Skeletal muscle tissue (tissue), 4 donors: ENCODE results near the gene PRKCE. TPM values are rescaled to one million over a fixed set of nuclear protein-coding genes. Genes with fewer than 3 reads are reported as not detected.
"Not testable (repeated sequence)": the region's sequence is repeated elsewhere in the genome, so short reads cannot be mapped to it uniquely, and the experiment has no call there.

Experiments used
- H3K27ac ChIP-seq: one replicate; pipeline ENCODE4 v1.7.0; 2013; ENCODE audit warnings: mild to moderate bottlenecking, low read depth, low read length, inconsistent platforms
- H3K27me3 ChIP-seq, 3 donors: one replicate each; pipeline ENCODE4 v1.7.0; 2013; ENCODE audit warnings: low read length in 3 of 3; ENCODE audit not compliant: control insufficient read depth in 3 of 3, insufficient read depth in 3 of 3
- H3K36me3 ChIP-seq, 3 donors: one replicate each; pipeline ENCODE4 v1.7.0; 2013; ENCODE audit warnings: low read length in 3 of 3; ENCODE audit not compliant: control insufficient read depth in 3 of 3, insufficient read depth in 3 of 3
- H3K4me1 ChIP-seq, 3 donors: one replicate each; pipeline ENCODE4 v1.7.0; 2013; ENCODE audit warnings: low read length in 3 of 3, mild to moderate bottlenecking in 3 of 3; ENCODE audit not compliant: control insufficient read depth in 3 of 3, insufficient read depth in 3 of 3
- H3K4me3 ChIP-seq, 3 donors: one replicate each; pipeline ENCODE4 v1.7.0; 2013; ENCODE audit warnings: low read length in 3 of 3
- H3K9ac ChIP-seq, 3 donors: one replicate each; pipeline ENCODE4 v1.7.0; 2013; ENCODE audit warnings: low read length in 3 of 3, mild to moderate bottlenecking in 3 of 3, moderate library complexity in 2 of 3, low read depth in 1 of 3
- H3K9me3 ChIP-seq, 3 donors: one replicate each; pipeline ENCODE4 v1.7.0; 2013; ENCODE audit warnings: low read length in 3 of 3; ENCODE audit not compliant: control insufficient read depth in 3 of 3
- total RNA-seq: library from RNA; depleted of rRNA; stranded (reverse); fragments of >200 nt; gene quantifications from one replicate; pipeline ENCODE4 v1.2.3, GENCODE V29; 2014
- donor health status: Osteomylitis.

PRKCE gene
- total RNA-seq, 1 donor from 2014 or later: 9.4 TPM

- Histone ChIP-seq H3K4me3 (no peak overlapping the region), H3K27me3 (no peaks in the 10 kb centered on the region), H3K9me3 (no peaks in the 10 kb centered on the region), H3K27ac (no peak overlapping the region), H3K36me3 (no peaks in the 10 kb centered on the region), H3K9ac (no peak overlapping the region), H3K4me1 (peaks cover 19 to 23% (median 22%) of the 10 kb centered on the region in 3 donors)
Observed at GRCh38 chr2:45889620-45890370, 238.3 kb downstream of the PRKCE start.

DNA sequence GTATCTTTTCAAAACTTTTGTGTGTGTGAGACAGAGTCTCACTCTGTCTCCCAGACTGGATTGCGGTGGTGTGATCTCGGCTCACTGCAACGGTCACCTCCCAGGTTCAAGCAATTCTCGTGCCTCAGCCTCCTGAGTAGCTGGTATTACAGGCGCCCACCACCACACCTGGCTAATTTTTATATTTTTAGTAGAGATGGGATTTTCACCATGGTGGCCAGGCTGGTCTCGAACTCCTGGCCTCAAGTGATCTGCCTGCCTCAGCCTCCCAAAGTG lies 238.8 kb downstream of the PRKCE start:
- H3K9me3 ChIP-seq, H3K36me3 ChIP-seq, H3K4me3 ChIP-seq, H3K27ac ChIP-seq, H3K27me3 ChIP-seq, H3K9ac ChIP-seq: not testable (repeated sequence)
- peaks cover 19 to 23% (median 23%) of the 10 kb centered on the region in 3 donors for H3K4me1 ChIP-seq

- no peak overlapping the region for H3K4me3 ChIP-seq
Observed at GRCh38 chr2:45890819-45891218, 239.3 kb downstream of the PRKCE start.

DNA sequence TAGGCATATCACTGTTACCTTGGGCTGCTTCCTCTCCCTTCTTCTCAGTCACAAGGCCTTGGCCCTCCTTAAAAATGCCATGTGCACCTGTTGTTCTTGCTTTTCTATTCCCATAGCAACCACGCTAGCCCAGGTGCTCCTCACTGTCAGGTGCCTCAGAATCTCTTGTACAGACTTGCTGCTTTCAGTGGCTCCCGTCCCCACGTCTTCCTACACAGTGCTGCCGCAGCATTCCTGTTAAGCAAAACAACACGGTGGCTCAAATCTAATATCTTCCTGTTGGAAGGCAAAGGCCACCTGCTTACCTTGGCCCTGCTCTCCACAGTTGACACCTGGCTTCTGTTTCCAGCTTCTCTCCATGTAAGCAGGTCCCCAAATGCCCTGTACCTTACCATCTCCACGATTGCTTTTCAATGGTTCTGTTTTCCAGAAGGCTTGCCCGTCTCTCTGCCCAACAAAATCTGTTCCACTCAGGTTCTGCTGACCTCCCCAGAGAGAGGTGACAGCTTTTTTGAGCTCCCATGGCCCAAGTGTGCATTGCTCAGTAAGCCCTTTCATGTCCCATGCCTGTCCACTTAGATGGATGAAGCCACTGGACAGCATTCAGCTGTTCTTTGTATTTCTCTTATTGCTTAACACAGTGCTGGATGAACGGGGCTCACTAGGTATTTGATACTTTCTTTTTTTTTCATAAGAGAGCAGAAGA lies 240.4 kb downstream of the PRKCE start:
- H3K27me3 ChIP-seq: no peaks in the 10 kb centered on the region
- no peaks in the 10 kb centered on the region for H3K36me3 ChIP-seq
- H3K4me1 ChIP-seq: peaks cover 16 to 33% (median 24%) of the 10 kb centered on the region in 3 donors
- no peak overlapping the region for H3K4me3 ChIP-seq
- no peaks in the 10 kb centered on the region for H3K9me3 ChIP-seq
- H3K27ac ChIP-seq: no peak overlapping the region
- no peak overlapping the region for H3K9ac ChIP-seq

More at GRCh38 chr2:45890819-45891218, 239.3 kb downstream of the PRKCE start:
- H3K4me1 ChIP-seq: peaks cover 16 to 28% (median 24%) of the 10 kb centered on the region in 3 donors
- H3K27me3 ChIP-seq: no peaks in the 10 kb centered on the region
- H3K9ac ChIP-seq: no peak overlapping the region
- no peaks in the 10 kb centered on the region for H3K36me3 ChIP-seq
- H3K27ac ChIP-seq: no peak overlapping the region
- no peaks in the 10 kb centered on the region for H3K9me3 ChIP-seq

GRCh38 chr2:45892425-45892745 lies 240.9 kb downstream of the PRKCE start:
- H3K9ac ChIP-seq: no peak overlapping the region
- no peak overlapping the region for H3K27ac ChIP-seq
- no peaks in the 10 kb centered on the region for H3K36me3 ChIP-seq
- no peak overlapping the region for H3K4me3 ChIP-seq
- H3K27me3 ChIP-seq: no peaks in the 10 kb centered on the region
- H3K4me1 ChIP-seq: peaks cover 16 to 32% (median 24%) of the 10 kb centered on the region in 3 donors
- H3K9me3 ChIP-seq: no peaks in the 10 kb centered on the region

- no peaks in the 10 kb centered on the region for H3K9me3 ChIP-seq
- H3K27ac ChIP-seq: no peak overlapping the region
- H3K9ac ChIP-seq: no peak overlapping the region
- H3K4me1 ChIP-seq: peaks cover 16 to 28% (median 24%) of the 10 kb centered on the region in 3 donors
- H3K27me3 ChIP-seq: no peaks in the 10 kb centered on the region
- no peaks in the 10 kb centered on the region for H3K36me3 ChIP-seq
- no peak overlapping the region for H3K4me3 ChIP-seq
Observed at GRCh38 chr2:45892757-45893156, 241.3 kb downstream of the PRKCE start.

- Histone ChIP-seq H3K9me3 (no peaks in the 10 kb centered on the region), H3K27me3 (no peaks in the 10 kb centered on the region), H3K9ac (no peak overlapping the region), H3K27ac (no peak overlapping the region), H3K36me3 (no peaks in the 10 kb centered on the region), H3K4me3 (no peak overlapping the region), H3K4me1 (peaks cover 13 to 29% (median 26%) of the 10 kb centered on the region in 3 donors)
Observed at GRCh38 chr2:45894211-45894610, 242.7 kb downstream of the PRKCE start.

- Histone ChIP-seq H3K27ac (no peak overlapping the region), H3K4me3 (no peak overlapping the region), H3K36me3 (no peaks in the 10 kb centered on the region), H3K9me3 (no peaks in the 10 kb centered on the region), H3K4me1 (peaks cover 11 to 29% (median 26%) of the 10 kb centered on the region in 3 donors), H3K9ac (no peak overlapping the region), H3K27me3 (no peaks in the 10 kb centered on the region)
Observed at GRCh38 chr2:45895241-45895861, 243.9 kb downstream of the PRKCE start.

- Histone ChIP-seq H3K4me1 (peaks cover 11 to 26% (median 26%) of the 10 kb centered on the region in 3 donors), H3K4me3 (no peak overlapping the region)
Observed at GRCh38 chr2:45896311-45896710, 244.8 kb downstream of the PRKCE start.

GRCh38 chr2:45897842-45898241 lies 246.4 kb downstream of the PRKCE start:
- H3K4me3 ChIP-seq: no peak overlapping the region
- no peaks in the 10 kb centered on the region for H3K27me3 ChIP-seq
- H3K36me3 ChIP-seq: no peaks in the 10 kb centered on the region
- no peak overlapping the region for H3K9ac ChIP-seq
- no peak overlapping the region for H3K27ac ChIP-seq
- H3K9me3 ChIP-seq: no peaks in the 10 kb centered on the region
- peaks cover 4 to 16% (median 12%) of the 10 kb centered on the region in 3 donors for H3K4me1 ChIP-seq

More at GRCh38 chr2:45896311-45896710, 244.8 kb downstream of the PRKCE start:
- H3K27me3 ChIP-seq: no peaks in the 10 kb centered on the region
- H3K9ac ChIP-seq: no peak overlapping the region
- no peaks in the 10 kb centered on the region for H3K36me3 ChIP-seq
- no peak overlapping the region for H3K27ac ChIP-seq
- H3K9me3 ChIP-seq: no peaks in the 10 kb centered on the region
